Measurements from ENCODE around the gene PNCK.

DNA sequence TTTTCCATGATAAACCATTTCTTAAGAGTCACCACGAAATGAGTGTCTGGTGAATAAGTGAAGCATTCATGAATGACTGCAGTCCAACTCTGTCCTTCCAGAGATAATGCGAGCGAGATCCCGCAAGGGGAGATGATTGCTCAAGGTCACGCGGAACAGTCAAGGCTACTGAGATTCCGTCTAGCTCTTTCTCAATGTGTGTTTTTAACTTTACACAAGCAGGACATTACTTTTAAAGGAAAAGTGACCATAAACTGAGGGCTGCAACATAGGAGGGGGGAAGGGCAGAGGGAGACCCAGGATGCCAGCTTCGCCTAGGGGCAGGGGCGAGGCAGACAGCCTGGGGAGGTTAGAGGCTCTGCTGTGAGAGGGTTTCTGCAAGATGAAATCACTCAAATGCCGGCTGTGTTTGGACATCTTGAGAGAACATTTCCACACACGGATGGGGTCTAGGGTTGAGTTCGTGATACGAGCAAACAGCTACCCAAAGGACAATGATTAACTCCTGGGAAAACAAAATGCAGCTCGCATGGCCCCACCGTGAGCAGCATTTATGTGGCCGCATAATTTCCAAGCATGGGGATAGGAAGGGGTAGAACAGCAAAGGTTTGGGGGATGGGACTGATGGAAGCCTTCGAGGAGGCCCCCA is 50.8 kb downstream of the PNCK start:
- TF ChIP-seq, protein P1, sequence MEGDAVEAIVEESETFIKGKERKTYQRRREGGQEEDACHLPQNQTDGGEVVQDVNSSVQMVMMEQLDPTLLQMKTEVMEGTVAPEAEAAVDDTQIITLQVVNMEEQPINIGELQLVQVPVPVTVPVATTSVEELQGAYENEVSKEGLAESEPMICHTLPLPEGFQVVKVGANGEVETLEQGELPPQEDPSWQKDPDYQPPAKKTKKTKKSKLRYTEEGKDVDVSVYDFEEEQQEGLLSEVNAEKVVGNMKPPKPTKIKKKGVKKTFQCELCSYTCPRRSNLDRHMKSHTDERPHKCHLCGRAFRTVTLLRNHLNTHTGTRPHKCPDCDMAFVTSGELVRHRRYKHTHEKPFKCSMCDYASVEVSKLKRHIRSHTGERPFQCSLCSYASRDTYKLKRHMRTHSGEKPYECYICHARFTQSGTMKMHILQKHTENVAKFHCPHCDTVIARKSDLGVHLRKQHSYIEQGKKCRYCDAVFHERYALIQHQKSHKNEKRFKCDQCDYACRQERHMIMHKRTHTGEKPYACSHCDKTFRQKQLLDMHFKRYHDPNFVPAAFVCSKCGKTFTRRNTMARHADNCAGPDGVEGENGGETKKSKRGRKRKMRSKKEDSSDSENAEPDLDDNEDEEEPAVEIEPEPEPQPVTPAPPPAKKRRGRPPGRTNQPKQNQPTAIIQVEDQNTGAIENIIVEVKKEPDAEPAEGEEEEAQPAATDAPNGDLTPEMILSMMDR (IDR thresholded peaks at IDR 0.05), result no peak
- no peak for TF ChIP-seq CEBPB (IDR thresholded peaks at IDR 0.05)

Measured in A549 (cell line).